ENCODE results near the gene CHP1. TPM values are rescaled to one million over a fixed set of nuclear protein-coding genes. Genes with fewer than 3 reads are reported as not detected.
"Not testable (repeated sequence)": the region's sequence is repeated elsewhere in the genome, so short reads cannot be mapped to it uniquely, and the experiment has no call there.

Gene CHP1
- total RNA-seq, 2 donors from 2014 or later = 97.0 to 174 TPM

DNA sequence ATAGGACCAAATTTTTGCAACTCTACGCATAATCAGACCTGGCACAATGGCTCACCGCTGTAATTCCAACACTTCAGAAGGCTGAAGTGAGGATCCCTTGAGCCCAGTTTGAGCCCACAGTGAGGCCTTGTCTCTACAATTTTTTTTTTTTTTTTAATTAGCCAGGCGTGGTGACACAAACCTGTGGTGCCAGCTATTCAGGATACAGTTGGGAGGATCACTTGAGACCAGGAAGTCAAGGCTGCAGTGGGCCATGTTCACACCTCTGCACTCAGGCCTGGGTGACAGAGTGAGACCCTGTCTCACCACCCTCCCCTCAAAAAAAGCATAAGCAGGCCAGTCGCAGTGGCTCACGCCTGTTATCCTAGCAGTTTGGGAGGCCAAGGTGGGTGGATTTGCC is 76.6 kb downstream of the CHP1 start:
- 83% methylated on average over 4 of the region's 5 CpGs for WGBS
- Histone ChIP-seq H3K4me1 (replicated peaks) (no peaks in the 10 kb centered on the region), H3K27me3 (replicated peaks; ENCODE audit: insufficient read depth) (no peaks in the 10 kb centered on the region), H3K9me3 (no peaks in the 10 kb centered on the region), H3K4me3 (no peak overlapping the region), H3K27ac (no peak overlapping the region), H3K36me3 (no peaks in the 10 kb centered on the region)
- no peak for TF ChIP-seq CTCF (IDR thresholded peaks at IDR 0.05)
- TF ChIP-seq POLR2AphosphoS5 (IDR thresholded peaks at IDR 0.05) = no peak
- no peak for TF ChIP-seq POLR2A (IDR thresholded peaks at IDR 0.05)
- DNase-seq (ENCODE audit: low spot score) = no peak
- intact Hi-C loops (cut with DNase I) = no loop called here

DNA sequence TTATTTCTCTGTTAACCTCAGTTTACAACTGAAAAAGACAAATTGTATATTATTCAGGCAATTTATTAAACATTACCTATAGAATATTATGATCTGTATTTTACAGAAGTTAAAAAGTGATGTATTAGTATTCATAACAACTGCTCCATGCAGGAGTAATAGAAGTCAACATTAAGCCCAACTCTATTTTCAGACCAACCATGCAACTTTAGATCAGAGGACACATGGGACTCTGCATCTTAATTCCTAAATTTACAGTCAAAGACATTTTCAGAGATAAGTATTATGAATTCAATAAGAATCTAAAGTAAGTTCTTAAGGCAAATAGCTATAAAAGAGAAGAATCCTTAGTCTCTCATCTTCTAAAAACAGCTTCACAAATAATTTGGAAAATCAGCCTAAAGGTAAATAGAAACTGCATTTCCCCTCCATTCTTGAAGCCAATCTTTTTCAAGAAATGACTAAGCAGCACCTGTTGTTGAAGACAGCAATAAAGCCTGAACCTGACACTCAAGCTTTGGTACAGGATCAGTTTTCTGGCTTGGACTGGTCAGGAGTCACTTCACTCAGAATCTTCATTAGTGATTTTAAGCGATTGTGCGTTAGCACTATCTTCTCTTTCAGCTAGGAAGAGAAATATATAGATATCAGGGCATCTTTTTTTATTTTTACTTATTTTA is 78.3 kb downstream of the CHP1 start:
- 84% methylated on average over 2 of the region's 2 CpGs for WGBS
- no peaks in the 10 kb centered on the region for H3K27me3 ChIP-seq (replicated peaks; ENCODE audit: insufficient read depth)
- no peaks in the 10 kb centered on the region for H3K36me3 ChIP-seq
- H3K4me1 ChIP-seq (replicated peaks) = no peaks in the 10 kb centered on the region
- H3K27ac ChIP-seq = no peak overlapping the region
- H3K9me3 ChIP-seq = no peaks in the 10 kb centered on the region
- TF ChIP-seq POLR2A (IDR thresholded peaks at IDR 0.05) (no peak), POLR2AphosphoS5 (IDR thresholded peaks at IDR 0.05) (no peak), CTCF (IDR thresholded peaks at IDR 0.05) (no peak)
- no peak for DNase-seq (ENCODE audit: low spot score)
- no peak overlapping the region for H3K4me3 ChIP-seq
- intact Hi-C loops (cut with DNase I) = no loop called here

- intact Hi-C loops (cut with DNase I); DNase-seq (ENCODE audit: low spot score); H3K9me3 ChIP-seq; H3K27ac ChIP-seq; H3K36me3 ChIP-seq; H3K4me1 ChIP-seq (replicated peaks); H3K27me3 ChIP-seq (replicated peaks; ENCODE audit: insufficient read depth); H3K4me3 ChIP-seq: not testable (repeated sequence)
- WGBS = 96% methylated on average over 33 of the region's 39 CpGs
Measured at GRCh38 chr15:41320805-41321330, 89.8 kb downstream of the CHP1 start.

DNA sequence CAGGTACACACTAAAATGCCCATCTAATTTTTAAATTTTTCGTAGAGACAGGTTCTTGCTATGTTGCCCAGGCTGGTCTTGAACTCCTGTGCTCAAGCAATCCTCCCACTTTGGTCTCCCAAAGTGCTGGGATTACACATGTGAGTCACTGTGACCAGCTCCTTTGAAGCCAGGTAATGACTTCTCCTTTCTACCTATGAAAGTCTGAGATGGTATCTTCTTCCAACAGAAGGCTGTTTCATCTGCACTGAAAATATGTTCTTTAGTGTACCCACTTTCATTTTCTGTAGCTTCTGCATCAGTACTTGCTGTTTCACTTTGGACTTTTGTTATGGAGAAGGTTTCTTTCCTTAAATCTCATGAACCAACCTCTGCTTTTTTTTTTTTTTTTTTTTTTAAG is 92.5 kb downstream of the CHP1 start:
- DNase-seq (ENCODE audit: low spot score) = no peak
- Histone ChIP-seq H3K9me3 (no peaks in the 10 kb centered on the region), H3K27ac (no peak overlapping the region), H3K4me3 (no peak overlapping the region), H3K36me3 (no peaks in the 10 kb centered on the region), H3K27me3 (replicated peaks; ENCODE audit: insufficient read depth) (no peaks in the 10 kb centered on the region), H3K4me1 (replicated peaks) (no peaks in the 10 kb centered on the region)
- intact Hi-C loops (cut with DNase I) = no loop called here
- TF ChIP-seq CTCF (IDR thresholded peaks at IDR 0.05) = no peak
- no peak for TF ChIP-seq POLR2AphosphoS5 (IDR thresholded peaks at IDR 0.05)
- TF ChIP-seq POLR2A (IDR thresholded peaks at IDR 0.05) = no peak
- 96% methylated on average over 1 of the region's 1 CpG for WGBS

GRCh38 chr15:41331281-41331680 is 100.2 kb downstream of the CHP1 start:
- WGBS = 58% methylated on average over 6 of the region's 6 CpGs
- no peak overlapping the region for H3K4me3 ChIP-seq
- H3K27me3 ChIP-seq (replicated peaks; ENCODE audit: insufficient read depth) = no peaks in the 10 kb centered on the region
- TF ChIP-seq CTCF (IDR thresholded peaks at IDR 0.05) (no peak), POLR2A (IDR thresholded peaks at IDR 0.05) (no peak), POLR2AphosphoS5 (IDR thresholded peaks at IDR 0.05) (no peak)
- H3K36me3 ChIP-seq = no peaks in the 10 kb centered on the region
- no peaks in the 10 kb centered on the region for H3K4me1 ChIP-seq (replicated peaks)
- no peak for DNase-seq (ENCODE audit: low spot score)
- intact Hi-C loops (cut with DNase I) = no loop called here
- H3K27ac ChIP-seq = no peak overlapping the region
- no peaks in the 10 kb centered on the region for H3K9me3 ChIP-seq

Other genes starting within 250 kb of the CHP1 start
- 10 to 100 TPM; 23.0 to 51.2 TPM for gene INO80, start 115.0 kb upstream of the CHP1 start, total RNA-seq
- gene EXD1, start 511 bp upstream of the CHP1 start, total RNA-seq = 1 to 10 TPM in 1 of 2 donors, not detected in 1; 5.3 TPM
- 1 to 10 TPM; 1.1 to 4.6 TPM for gene OIP5, start 101.3 kb downstream of the CHP1 start, total RNA-seq
- gene NUSAP1, start 101.6 kb downstream of the CHP1 start, total RNA-seq = 10 to 100 TPM in 1 of 2 donors, 1 to 10 TPM in 1; 3.9 to 28.2 TPM
- gene NDUFAF1, start 171.2 kb downstream of the CHP1 start, total RNA-seq = 10 to 100 TPM; 20.1 to 23.1 TPM
- gene RTF1, start 185.8 kb downstream of the CHP1 start, total RNA-seq = 10 to 100 TPM; 23.8 to 52.4 TPM